HG03196 (cell line): Measurements from ENCODE around the gene MTMR12.

Experiments
- ATAC-seq: cut with Tn5 transposase; IDR thresholded peaks from one replicate; pipeline ENCODE4 v1.9.1; 2021; ENCODE audit not compliant: unreplicated experiment

MTMR12 gene

DNA sequence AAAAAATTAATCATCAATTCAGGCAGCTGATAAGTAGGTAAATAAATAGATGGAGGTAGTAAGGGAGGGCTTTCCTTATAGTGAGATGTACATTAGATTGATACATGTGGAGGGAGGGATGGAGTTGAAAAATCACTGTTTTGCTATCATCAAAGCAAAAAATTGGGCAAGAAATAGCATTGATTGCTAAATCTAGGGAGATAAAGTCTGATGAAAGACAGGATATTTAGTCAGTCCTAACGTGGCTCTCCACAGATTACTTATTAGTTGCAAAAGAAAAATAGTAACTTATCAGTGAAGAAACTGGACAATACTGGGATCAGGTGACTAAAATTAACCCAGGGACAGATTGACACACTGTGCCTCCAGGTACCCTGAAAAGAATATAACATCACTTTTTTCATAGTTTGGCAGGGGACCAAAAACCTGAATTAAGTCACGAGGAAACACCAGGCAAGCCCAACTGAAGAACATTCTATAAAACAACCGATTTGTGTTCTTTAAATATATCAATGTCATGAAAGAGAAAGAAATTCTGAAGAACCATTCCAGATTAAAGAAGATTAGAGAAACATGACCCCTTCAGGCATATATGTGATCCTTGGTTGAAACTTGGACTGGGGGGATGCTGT lies 111.5 kb downstream of the MTMR12 start:
- ATAC-seq, result no peak

DNA sequence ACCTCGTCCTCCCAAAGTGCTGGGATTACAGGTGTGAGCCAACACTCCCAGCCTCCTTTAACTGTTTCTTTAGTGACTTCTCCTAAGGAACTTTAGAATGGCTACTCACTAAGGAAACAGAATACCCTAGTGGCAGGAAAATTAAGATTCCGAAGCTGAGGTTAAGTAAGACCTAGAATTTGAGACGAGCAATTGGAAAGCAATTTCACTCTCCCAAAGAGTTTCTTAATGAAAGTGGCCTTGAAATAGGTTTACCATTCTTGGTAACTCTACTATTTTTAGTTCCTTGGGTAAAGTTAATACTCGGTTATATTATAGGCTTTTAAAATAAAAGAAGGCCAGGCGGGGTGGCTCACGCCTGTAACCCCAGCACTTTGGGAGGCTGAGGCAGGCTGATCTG lies 115.7 kb downstream of the MTMR12 start:
- ATAC-seq, result no peak

DNA sequence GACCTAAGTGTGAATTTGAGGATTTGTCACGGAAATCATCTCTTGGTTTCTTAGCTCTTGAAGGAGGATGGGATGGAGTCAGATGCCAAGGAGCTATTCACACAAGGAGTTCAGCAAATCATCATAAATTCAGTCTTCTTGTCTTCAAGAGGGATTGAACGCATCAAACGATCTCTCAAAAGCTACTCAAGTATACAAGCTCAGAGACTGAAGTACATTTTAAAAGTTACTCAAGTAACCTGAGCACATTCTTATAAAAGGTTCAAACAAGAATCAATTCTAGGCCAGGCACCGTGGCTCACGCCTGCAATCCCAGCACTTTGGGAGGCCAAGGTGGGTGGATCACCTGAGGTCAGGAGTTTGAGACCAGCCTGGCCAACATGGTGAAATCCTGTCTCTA lies 117.5 kb downstream of the MTMR12 start:
- no peak for ATAC-seq

GRCh38 chr5:32193591-32193990 lies 119.1 kb downstream of the MTMR12 start:
- ATAC-seq, result no peak

DNA sequence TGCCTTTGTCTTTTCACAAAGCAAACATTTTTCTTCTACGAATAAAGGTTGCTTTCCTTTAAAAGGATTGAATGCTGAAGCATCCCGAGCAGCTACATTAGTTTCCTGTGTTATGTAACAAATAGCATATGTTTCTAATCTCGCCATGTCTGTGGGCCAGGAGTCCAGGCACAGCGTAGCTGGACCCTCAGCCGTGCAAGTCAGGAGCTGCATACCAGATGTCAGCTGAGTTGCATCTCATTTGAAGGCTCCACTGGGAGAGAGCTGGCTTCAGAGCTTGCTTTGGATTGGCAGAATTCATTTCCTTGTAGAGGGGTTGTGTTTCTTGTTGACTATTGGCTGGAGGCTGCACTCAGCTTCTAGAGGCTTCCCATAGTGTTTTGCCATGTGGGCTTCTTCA lies 122.6 kb downstream of the MTMR12 start:
- ATAC-seq, result no peak

GRCh38 chr5:32187675-32188074 lies 125.1 kb downstream of the MTMR12 start:
- no peak for ATAC-seq

- ATAC-seq, result no peak
Measured at GRCh38 chr5:32182463-32183063, 130.2 kb downstream of the MTMR12 start.
